Dermis microvascular lymphatic vessel endothelial cell (primary cell): ENCODE measurements around the gene IRF9. TPM values are rescaled to one million over a fixed set of nuclear protein-coding genes. Genes with fewer than 3 reads are reported as not detected.

ENCODE experiments used
- DNase-seq, 2 donors: peaks; one replicate each; pipeline versions ENCODE4 v3.0.0 to v3.0.0-alpha.2; 2010; ENCODE audit warnings: low read depth in 2 of 2
- total RNA-seq: library from RNA; depleted of rRNA; stranded (reverse); fragments of >200 nt; gene quantifications from 2 replicates; pipeline ENCODE4 v1.2.1, GENCODE V29; 2014

IRF9 gene
- total RNA-seq, 1 donor from 2014 or later = 38.8 TPM

GRCh38 chr14:24177041-24177825, 16.2 kb downstream of the IRF9 start:
- DNase-seq = no peak

GRCh38 chr14:24177891-24178290, 16.8 kb downstream of the IRF9 start:
- DNase-seq = no peak

- DNase-seq = no peak
Observed at GRCh38 chr14:24178399-24179178, 17.5 kb downstream of the IRF9 start.

- no peak for DNase-seq
Observed at GRCh38 chr14:24179294-24179960, 18.4 kb downstream of the IRF9 start.

GRCh38 chr14:24179961-24180796, 19.1 kb downstream of the IRF9 start:
- peak in 1 of 2 donors; percentile 65 for DNase-seq

GRCh38 chr14:24181371-24182077, 20.5 kb downstream of the IRF9 start:
- no peak for DNase-seq

GRCh38 chr14:24182110-24182882, 21.2 kb downstream of the IRF9 start:
- no peak for DNase-seq

- DNase-seq = no peak
Observed at GRCh38 chr14:24183014-24183481, 22.0 kb downstream of the IRF9 start.

- DNase-seq = no peak
Observed at GRCh38 chr14:24184104-24184970, 23.3 kb downstream of the IRF9 start.

- no peak for DNase-seq
Observed at GRCh38 chr14:24185026-24185425, 24.0 kb downstream of the IRF9 start.

- no peak for DNase-seq
Observed at GRCh38 chr14:24185741-24186140, 24.7 kb downstream of the IRF9 start.

GRCh38 chr14:24186831-24187538, 25.9 kb downstream of the IRF9 start:
- no peak for DNase-seq

- no peak for DNase-seq
Observed at GRCh38 chr14:24187539-24187915, 26.5 kb downstream of the IRF9 start.

- peak; percentile 98 to 99 for DNase-seq
Observed at GRCh38 chr14:24188251-24189058, 27.4 kb downstream of the IRF9 start, which contains the start of gene IPO4. Gene IPO4, minus strand, starts transcription at chr14:24188816. Its CDS starts 29 bp downstream, at chr14:24188787.

- no peak for DNase-seq
Observed at GRCh38 chr14:24189059-24189375, 28.0 kb downstream of the IRF9 start.

GRCh38 chr14:24189460-24189859, 28.4 kb downstream of the IRF9 start:
- no peak for DNase-seq

- no peak for DNase-seq
Observed at GRCh38 chr14:24190416-24190815, 29.4 kb downstream of the IRF9 start.
